Subcutaneous abdominal adipose tissue (tissue), 5 donors: ENCODE results near the gene RNF8.
A peak's percentile ranks its signal among the peaks of the same experiment; 100 is the strongest.

ENCODE experiments used
- H3K27ac ChIP-seq: one replicate; pipeline ENCODE4 v1.7.0; 2013; ENCODE audit warnings: low read depth, mild to moderate bottlenecking, inconsistent platforms, low read length, moderate library complexity
- H3K27me3 ChIP-seq, 5 donors: one replicate each; pipeline ENCODE4 v1.7.0; 2013; ENCODE audit warnings: low read length in 5 of 5, inconsistent platforms in 1 of 5; ENCODE audit not compliant: control insufficient read depth in 5 of 5, insufficient read depth in 4 of 5
- H3K36me3 ChIP-seq, 5 donors: one replicate each; pipeline ENCODE4 v1.7.0; 2013; ENCODE audit warnings: low read length in 5 of 5; ENCODE audit not compliant: control insufficient read depth in 5 of 5, insufficient read depth in 5 of 5
- H3K4me1 ChIP-seq, 5 donors: one replicate each; pipeline ENCODE4 v1.7.0; 2013; ENCODE audit warnings: low read length in 5 of 5, mild to moderate bottlenecking in 3 of 5, moderate library complexity in 1 of 5; ENCODE audit not compliant: control insufficient read depth in 5 of 5, insufficient read depth in 5 of 5
- H3K4me3 ChIP-seq, 5 donors: one replicate each; pipeline ENCODE4 v1.7.0; 2013; ENCODE audit warnings: low read length in 5 of 5, low read depth in 1 of 5
- H3K9ac ChIP-seq, 5 donors: one replicate each; pipeline ENCODE4 v1.7.0; 2013; ENCODE audit warnings: low read length in 5 of 5, mild to moderate bottlenecking in 4 of 5, moderate library complexity in 3 of 5
- H3K9me3 ChIP-seq, 5 donors: one replicate each; pipeline ENCODE4 v1.7.0; 2013; ENCODE audit warnings: low read length in 5 of 5; ENCODE audit not compliant: control insufficient read depth in 5 of 5
- donor health status: healthy.
- donor health status: healthy.
- donor health status: healthy.
- donor health status: healthy.
- donor health status: healthy.

RNF8 gene

GRCh38 chr6:37354526-37355384, 972 bp downstream of the RNF8 start:
- peak overlapping the region; percentile 82 to 98 (median 92) for H3K4me3 ChIP-seq
- peak overlapping the region; percentile 73 to 92 (median 89) for H3K9ac ChIP-seq
- peak overlapping the region; percentile 77 for H3K27ac ChIP-seq
- no peaks in the 10 kb centered on the region for H3K27me3 ChIP-seq
- no peaks in the 10 kb centered on the region for H3K9me3 ChIP-seq
- no peaks in the 10 kb centered on the region for H3K36me3 ChIP-seq
- peaks cover 3 to 18% (median 15%) of the 10 kb centered on the region in 5 donors for H3K4me1 ChIP-seq

DNA sequence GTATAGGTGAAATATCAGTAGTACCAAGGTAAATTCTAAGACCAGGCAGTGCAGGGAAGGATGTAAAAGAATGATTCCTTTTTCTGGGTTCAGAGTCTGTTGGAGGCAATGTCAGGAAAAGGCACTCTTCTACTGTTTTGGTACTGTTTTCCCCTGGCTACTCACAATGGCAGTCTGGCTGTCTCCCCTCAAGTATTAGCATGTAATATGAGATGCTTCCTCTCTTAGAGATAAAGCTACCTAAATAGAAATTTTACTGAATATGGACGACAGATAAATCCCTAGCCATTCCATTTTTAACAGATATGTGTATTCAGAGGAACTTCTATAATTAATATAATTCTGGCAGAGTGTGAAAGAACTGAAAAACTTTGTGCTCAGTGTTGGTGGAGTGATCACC, 3.5 kb downstream of the RNF8 start:
- Histone ChIP-seq H3K9me3 (no peaks in the 10 kb centered on the region), H3K4me3 (no peak overlapping the region), H3K36me3 (peaks cover 7 to 20% (median 10%) of the 10 kb centered on the region in 5 donors), H3K9ac (no peak overlapping the region), H3K4me1 (peaks cover 3 to 18% (median 15%) of the 10 kb centered on the region in 5 donors), H3K27me3 (no peaks in the 10 kb centered on the region), H3K27ac (no peak overlapping the region)

- no peaks in the 10 kb centered on the region for H3K9me3 ChIP-seq
- no peak overlapping the region for H3K27ac ChIP-seq
- no peak overlapping the region for H3K4me3 ChIP-seq
- H3K36me3 ChIP-seq = peaks cover 8 to 23% (median 13%) of the 10 kb centered on the region in 5 donors
- H3K4me1 ChIP-seq = peaks cover 3 to 18% (median 15%) of the 10 kb centered on the region in 5 donors
- H3K9ac ChIP-seq = no peak overlapping the region
- H3K27me3 ChIP-seq = no peaks in the 10 kb centered on the region
Measured at GRCh38 chr6:37357860-37358259, 4.1 kb downstream of the RNF8 start.

- H3K9me3 ChIP-seq = no peaks in the 10 kb centered on the region
- H3K9ac ChIP-seq = no peak overlapping the region
- no peak overlapping the region for H3K27ac ChIP-seq
- H3K27me3 ChIP-seq = no peaks in the 10 kb centered on the region
- peaks cover 13 to 30% (median 15%) of the 10 kb centered on the region in 5 donors for H3K36me3 ChIP-seq
- no peak overlapping the region for H3K4me3 ChIP-seq
- H3K4me1 ChIP-seq = peaks cover 3 to 12% (median 10%) of the 10 kb centered on the region in 5 donors
Measured at GRCh38 chr6:37359039-37359438, 5.3 kb downstream of the RNF8 start.

GRCh38 chr6:37362101-37362828, 8.5 kb downstream of the RNF8 start:
- no peak overlapping the region for H3K9ac ChIP-seq
- peaks cover 13 to 34% (median 25%) of the 10 kb centered on the region in 5 donors for H3K36me3 ChIP-seq
- H3K9me3 ChIP-seq = no peaks in the 10 kb centered on the region
- H3K27me3 ChIP-seq = no peaks in the 10 kb centered on the region
- no peaks in the 10 kb centered on the region for H3K4me1 ChIP-seq
- no peak overlapping the region for H3K4me3 ChIP-seq
- H3K27ac ChIP-seq = no peak overlapping the region

DNA sequence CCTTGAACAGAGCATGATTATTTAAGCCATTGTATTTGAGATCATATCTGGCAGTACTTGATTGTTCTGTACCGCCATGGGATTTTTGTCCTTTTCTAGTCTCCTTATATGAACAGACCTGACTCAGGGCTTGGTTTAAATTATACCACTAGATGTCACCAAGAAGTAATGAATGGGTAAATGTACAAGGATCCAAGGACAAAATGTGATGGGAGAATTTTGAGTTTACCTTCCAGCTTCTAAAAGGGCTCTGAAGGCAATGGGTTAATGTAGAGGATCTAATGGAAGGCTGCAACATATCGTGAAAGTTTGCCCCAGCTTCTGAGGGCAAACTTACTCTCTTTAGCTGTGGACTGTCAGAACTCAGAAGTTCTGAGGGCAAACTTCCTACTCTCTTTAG, 12.0 kb downstream of the RNF8 start:
- Histone ChIP-seq H3K27ac (no peak overlapping the region), H3K36me3 (peaks cover 28 to 56% (median 44%) of the 10 kb centered on the region in 5 donors), H3K4me3 (no peak overlapping the region), H3K4me1 (peaks cover 0 to 6% (median 2%) of the 10 kb centered on the region in 5 donors), H3K27me3 (no peaks in the 10 kb centered on the region), H3K9ac (no peak overlapping the region), H3K9me3 (no peaks in the 10 kb centered on the region)

- Histone ChIP-seq H3K27ac (no peak overlapping the region), H3K36me3 (peaks cover 30 to 57% (median 45%) of the 10 kb centered on the region in 5 donors), H3K27me3 (no peaks in the 10 kb centered on the region), H3K9me3 (no peaks in the 10 kb centered on the region), H3K9ac (no peak overlapping the region), H3K4me3 (no peak overlapping the region), H3K4me1 (peaks cover 0 to 6% (median 2%) of the 10 kb centered on the region in 5 donors)
Measured at GRCh38 chr6:37366910-37367309, 13.1 kb downstream of the RNF8 start.

DNA sequence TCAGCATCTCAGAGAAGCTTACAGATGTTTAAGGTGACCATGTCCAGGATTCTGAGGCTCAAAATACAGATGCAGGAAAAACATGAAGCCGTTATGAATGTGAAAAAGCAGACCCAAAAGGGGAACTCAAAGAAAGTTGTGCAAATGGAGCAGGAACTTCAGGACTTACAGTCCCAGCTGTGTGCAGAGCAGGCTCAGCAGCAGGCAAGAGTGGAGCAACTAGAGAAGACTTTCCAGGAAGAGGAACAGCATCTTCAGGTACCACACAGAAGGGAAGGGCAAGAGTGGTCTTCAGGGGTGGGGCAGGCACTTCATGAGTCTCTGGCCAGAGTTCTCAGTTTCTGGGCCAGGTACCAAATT, 15.2 kb downstream of the RNF8 start:
- Histone ChIP-seq H3K4me3 (no peak overlapping the region), H3K4me1 (peaks cover 0 to 6% (median 2%) of the 10 kb centered on the region in 5 donors), H3K9ac (no peak overlapping the region)

DNA sequence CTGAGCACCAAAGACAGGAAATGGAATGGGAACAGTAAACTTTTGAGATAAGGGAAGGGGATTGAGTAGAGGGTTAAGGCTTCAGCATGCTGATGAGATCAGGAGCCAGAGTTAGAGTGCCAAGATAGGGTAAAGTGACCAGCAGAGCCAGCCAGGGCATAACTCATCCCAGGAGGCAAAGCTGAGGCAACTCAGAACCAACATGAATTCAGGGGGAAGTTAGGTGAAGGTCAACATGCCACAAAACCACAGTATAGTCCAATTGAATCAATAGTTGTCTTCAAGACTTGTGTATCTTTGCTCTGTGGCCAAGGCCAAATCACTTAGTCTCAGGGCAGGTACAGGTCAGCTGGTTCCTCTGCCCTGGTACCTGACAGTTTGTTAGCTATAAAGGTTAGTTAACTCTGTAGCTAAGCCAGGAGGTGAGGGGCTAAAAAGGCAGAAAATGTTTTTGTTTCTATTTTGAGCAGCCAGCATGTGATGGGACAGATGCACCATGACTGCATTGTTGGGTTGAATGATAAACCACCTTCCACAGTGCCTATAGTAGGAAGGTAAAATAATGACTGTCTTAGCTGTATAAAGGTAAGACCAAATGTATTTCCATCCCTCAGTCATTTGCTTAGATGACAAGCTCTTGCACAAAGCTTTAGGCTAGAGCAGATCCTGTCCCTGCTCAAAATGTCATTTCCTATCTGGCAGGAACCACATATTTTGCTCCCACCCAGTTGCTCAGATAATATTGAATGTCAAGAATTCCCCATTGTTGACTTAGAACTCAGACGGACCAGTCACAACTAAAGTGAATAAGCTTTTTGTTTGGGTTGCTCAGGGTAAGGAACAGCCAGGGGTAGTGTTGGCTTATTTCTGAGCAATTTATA, 15.8 kb downstream of the RNF8 start:
- Histone ChIP-seq H3K4me1 (peaks cover 0 to 6% (median 2%) of the 10 kb centered on the region in 5 donors), H3K4me3 (no peak overlapping the region), H3K9me3 (no peaks in the 10 kb centered on the region), H3K27ac (no peak overlapping the region), H3K27me3 (no peaks in the 10 kb centered on the region), H3K36me3 (peaks cover 32 to 46% (median 38%) of the 10 kb centered on the region in 5 donors), H3K9ac (no peak overlapping the region)

More for the DNA sequence above, 15.2 kb downstream of the RNF8 start:
- Histone ChIP-seq H3K36me3 (peaks cover 30 to 43% (median 38%) of the 10 kb centered on the region in 5 donors), H3K27me3 (no peaks in the 10 kb centered on the region), H3K27ac (no peak overlapping the region), H3K9me3 (no peaks in the 10 kb centered on the region)
